Measurements from ENCODE around the gene ANKS1B.
"Not testable (repeated sequence)": the region's sequence is repeated elsewhere in the genome, so short reads cannot be mapped to it uniquely, and the experiment has no call there.

ANKS1B gene

GRCh38 chr12:99053616-99054362 lies 930.9 kb downstream of the ANKS1B start:
- TF ChIP-seq POLR2A (IDR thresholded peaks at IDR 0.05; ENCODE audit: low read length) (no peak), GATA1 (IDR thresholded peaks at IDR 0.05; ENCODE audit: low read depth, low read length) (no peak)
- no peak for DNase-seq

- no peak for TF ChIP-seq POLR2A (IDR thresholded peaks at IDR 0.05; ENCODE audit: low read length)
- no peak for TF ChIP-seq GATA1 (IDR thresholded peaks at IDR 0.05; ENCODE audit: low read depth, low read length)
- DNase-seq = no peak
Observed at GRCh38 chr12:99049774-99050173, 935.0 kb downstream of the ANKS1B start.

DNA sequence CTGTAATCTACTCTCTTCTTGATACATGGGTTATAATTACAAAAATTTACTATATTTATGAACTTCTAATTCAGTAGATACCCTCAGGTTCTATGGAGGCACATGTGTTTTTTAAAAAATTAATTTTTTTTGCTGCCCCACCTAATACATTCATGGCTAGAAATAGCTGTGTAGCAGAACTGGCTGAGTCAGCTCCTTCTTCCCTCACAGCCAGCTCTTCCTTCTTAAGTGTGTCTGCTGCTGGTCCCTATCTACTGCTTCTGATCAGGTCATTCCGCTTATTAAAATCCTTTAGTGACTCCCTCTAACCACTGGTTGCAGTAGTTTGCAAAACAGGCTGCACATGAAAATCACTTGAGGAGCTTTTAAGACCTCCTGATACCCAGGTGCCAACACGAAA lies 939.6 kb downstream of the ANKS1B start:
- TF ChIP-seq GATA1 (IDR thresholded peaks at IDR 0.05; ENCODE audit: low read depth, low read length) (no peak), POLR2A (IDR thresholded peaks at IDR 0.05; ENCODE audit: low read length) (no peak)
- no peak for DNase-seq

DNA sequence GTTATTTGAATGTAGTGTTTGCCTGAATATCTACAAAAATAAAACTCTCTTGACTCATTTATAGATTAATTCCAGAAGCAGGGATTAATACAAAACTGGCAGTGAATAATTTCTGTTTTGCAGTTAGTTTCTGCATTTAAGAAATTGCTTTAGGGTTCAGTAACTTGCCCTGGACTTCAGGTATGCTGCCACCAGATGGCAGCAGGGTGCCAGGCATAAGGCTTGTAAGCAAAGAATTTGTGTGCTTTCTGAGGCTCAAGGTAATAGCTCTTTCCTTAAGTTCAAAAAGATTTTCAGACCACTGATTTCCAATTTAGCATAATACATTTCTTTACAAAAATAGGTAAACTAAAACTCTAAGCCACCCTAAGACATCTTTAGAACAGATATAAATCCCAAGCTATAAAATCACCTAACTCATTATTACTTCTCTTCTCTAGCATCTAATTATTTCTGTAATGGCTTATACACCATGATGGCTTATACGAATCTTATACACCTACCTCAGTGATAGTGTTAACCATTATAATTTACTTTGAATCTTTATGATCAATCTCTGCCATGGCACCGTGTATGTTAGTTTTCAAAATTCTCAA lies 941.3 kb downstream of the ANKS1B start:
- DNase-seq = peak; percentile 46 to 74
- no peak for TF ChIP-seq POLR2A (IDR thresholded peaks at IDR 0.05; ENCODE audit: low read length)
- no peak for TF ChIP-seq GATA1 (IDR thresholded peaks at IDR 0.05; ENCODE audit: low read depth, low read length)

- DNase-seq = no peak
- TF ChIP-seq POLR2A (IDR thresholded peaks at IDR 0.05; ENCODE audit: low read length) (no peak), GATA1 (IDR thresholded peaks at IDR 0.05; ENCODE audit: low read depth, low read length) (no peak)
Observed at GRCh38 chr12:99042226-99042625, 942.5 kb downstream of the ANKS1B start.

DNA sequence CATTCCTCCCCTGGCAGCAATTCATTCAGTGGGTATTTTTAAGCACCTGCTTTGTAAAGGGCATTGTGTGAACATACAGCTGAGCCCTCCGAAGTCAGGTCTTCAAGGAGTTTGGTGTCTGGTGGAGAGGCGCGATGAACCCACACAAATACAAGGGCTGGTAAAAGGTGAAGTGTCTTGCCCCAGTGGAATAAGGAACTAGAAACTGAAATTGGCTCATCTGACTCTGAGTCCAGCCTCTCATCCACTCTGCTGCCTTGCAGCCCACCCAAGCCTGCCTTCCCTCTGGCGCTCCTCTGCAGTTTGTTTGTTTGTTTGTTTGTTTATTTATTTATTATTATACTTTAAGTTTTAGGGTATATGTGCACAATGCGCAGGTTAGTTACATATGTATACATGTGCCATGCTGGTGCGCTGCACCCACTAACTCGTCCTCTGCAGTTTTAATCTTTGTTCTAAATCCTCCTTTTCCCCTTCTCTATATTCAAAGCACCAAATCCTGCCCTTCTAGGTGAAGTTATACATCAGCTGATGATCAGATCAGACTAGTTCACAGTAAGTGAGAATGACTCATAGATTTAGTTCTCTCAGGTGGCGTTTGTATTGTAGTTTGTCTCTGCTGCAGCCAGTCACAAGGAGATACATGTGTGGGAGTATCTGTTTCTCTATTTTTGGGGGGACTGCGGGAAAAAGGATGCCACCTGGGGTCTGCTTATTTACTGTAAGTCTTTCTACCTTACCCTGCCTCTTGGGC lies 945.2 kb downstream of the ANKS1B start:
- TF ChIP-seq POLR2A (IDR thresholded peaks at IDR 0.05; ENCODE audit: low read length) = no peak
- no peak for TF ChIP-seq GATA1 (IDR thresholded peaks at IDR 0.05; ENCODE audit: low read depth, low read length)
- no peak for DNase-seq

- no peak for TF ChIP-seq GATA1 (IDR thresholded peaks at IDR 0.05; ENCODE audit: low read depth, low read length)
- no peak for TF ChIP-seq POLR2A (IDR thresholded peaks at IDR 0.05; ENCODE audit: low read length)
- DNase-seq = no peak
Observed at GRCh38 chr12:99036566-99036965, 948.2 kb downstream of the ANKS1B start.

DNA sequence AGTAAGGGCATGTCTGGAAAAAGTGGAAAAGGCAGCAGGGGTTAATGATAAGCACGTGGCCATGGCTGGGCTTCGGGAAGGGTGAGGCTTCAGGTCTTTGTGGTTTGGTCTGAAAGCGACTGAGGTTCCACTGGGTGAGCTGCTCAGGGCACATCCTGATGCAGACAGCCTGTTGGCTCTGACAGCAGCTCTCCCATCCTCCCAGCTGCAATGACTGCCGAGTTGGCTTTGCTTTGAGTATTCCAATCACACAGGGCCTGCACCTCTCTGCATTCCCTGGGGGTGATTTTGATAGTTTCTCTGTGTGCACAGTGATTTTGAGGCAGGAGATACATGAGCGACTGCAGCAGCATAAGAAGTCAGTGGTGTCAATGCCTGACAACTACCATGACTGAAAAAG lies 948.9 kb downstream of the ANKS1B start:
- TF ChIP-seq GATA1 (IDR thresholded peaks at IDR 0.05; ENCODE audit: low read depth, low read length) (no peak), POLR2A (IDR thresholded peaks at IDR 0.05; ENCODE audit: low read length) (no peak)
- DNase-seq = no peak

GRCh38 chr12:99034201-99034600 lies 950.5 kb downstream of the ANKS1B start:
- not testable (repeated sequence) for DNase-seq

- TF ChIP-seq POLR2A (IDR thresholded peaks at IDR 0.05; ENCODE audit: low read length) (no peak), GATA1 (IDR thresholded peaks at IDR 0.05; ENCODE audit: low read depth, low read length) (no peak)
- no peak for DNase-seq
Observed at GRCh38 chr12:99029511-99030271, 955.0 kb downstream of the ANKS1B start.

DNA sequence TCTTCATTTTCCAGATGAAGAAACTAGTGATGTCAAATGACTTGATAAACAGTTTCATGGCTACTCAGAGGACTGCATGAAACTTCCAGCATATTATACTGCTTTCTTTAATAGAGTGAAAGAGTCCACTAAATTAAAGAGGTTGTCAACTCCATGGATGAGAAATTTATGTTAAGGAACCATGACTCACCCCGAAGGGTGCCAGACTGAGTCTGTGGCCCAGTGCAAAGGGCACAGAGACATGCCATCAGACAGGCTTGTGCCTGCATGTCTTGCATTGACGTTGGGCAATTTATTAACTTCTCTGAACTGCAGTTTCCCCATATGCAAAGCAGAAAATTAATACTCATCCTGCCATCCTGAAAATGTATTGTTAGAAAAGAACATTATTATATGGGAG lies 957.3 kb downstream of the ANKS1B start:
- no peak for DNase-seq
- TF ChIP-seq GATA1 (IDR thresholded peaks at IDR 0.05; ENCODE audit: low read depth, low read length) (no peak), POLR2A (IDR thresholded peaks at IDR 0.05; ENCODE audit: low read length) (no peak)

- TF ChIP-seq GATA1 (IDR thresholded peaks at IDR 0.05; ENCODE audit: low read depth, low read length) (no peak), POLR2A (IDR thresholded peaks at IDR 0.05; ENCODE audit: low read length) (no peak)
Observed at GRCh38 chr12:99027055-99027393, 957.7 kb downstream of the ANKS1B start.

GRCh38 chr12:99026332-99027054 lies 958.2 kb downstream of the ANKS1B start:
- no peak for TF ChIP-seq GATA1 (IDR thresholded peaks at IDR 0.05; ENCODE audit: low read depth, low read length)
- no peak for TF ChIP-seq POLR2A (IDR thresholded peaks at IDR 0.05; ENCODE audit: low read length)
- no peak for DNase-seq

More at GRCh38 chr12:99027055-99027393, 957.7 kb downstream of the ANKS1B start:
- no peak for DNase-seq

All from erythroblast (primary cell).